ENCODE measurements around the gene RALB. TPM values are rescaled to one million over a fixed set of nuclear protein-coding genes. Genes with fewer than 3 reads are reported as not detected.

The RALB gene
- total RNA-seq, result 41.0 TPM

GRCh38 chr2:120252225-120253020 lies at the start of gene RALB:
Gene RALB, plus strand, starts transcription at chr2:120252852. Its CDS starts 25,813 bp downstream, at chr2:120278665.

DNA sequence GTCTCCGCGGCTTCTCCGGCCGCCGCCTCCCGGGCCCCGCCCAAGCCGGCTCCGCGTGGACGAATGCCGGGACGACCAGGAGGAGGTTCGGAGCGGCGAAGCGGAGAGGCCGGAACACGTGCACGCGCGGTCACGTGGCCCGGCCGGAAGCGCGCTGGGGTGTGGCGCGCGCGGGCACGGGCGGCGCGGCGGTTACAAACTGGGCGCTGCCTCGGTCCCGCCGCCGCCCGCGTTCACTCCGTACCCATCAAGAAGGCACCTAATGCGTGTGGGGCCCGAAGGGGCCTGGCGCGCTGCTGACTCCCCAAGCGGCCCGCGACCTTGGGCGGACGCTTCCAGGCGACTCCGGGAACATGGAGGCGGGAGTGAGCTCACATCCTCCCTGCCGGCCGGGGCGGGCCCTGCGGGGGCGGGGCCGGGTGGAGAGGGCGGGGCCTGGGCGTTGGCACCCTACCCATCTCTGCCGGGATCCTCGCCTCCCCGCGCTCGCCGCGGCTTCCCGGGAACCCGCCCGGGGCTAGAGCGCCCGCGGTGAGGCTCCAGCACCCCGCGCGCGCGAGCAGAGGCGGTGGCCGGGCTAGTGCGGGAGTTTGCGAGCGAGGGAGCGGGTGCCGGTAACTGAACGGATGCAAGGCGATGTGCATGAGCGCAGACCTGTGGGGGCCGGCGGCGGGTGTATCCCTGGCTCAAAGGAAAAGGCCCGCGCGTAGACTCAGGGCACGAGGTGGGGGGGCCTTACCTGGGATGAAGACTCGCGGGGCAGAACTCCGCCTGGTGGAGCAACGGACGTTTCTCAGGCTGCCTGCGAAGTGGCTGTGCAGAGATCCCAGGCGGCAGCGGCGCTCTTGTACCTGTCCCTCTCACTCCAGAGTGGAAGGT lies 29.4 kb upstream of the RALB start, which contains the start of gene TMEM185B:
Gene TMEM185B (minus strand): TSS at position 367 of the 879 bp plus-strand sequence. CDS start 424 bp downstream, outside the sequence.

Small RNA genes within 50 kb of the gene (small RNA-seq; reads per million reads assigned to genes)
- not detected for gene MTND4LP14 (ENCODE audit: low replicate concordance)

Other genes with a start within 250 kb of the RALB start
- gene EPB41L5, start 239.8 kb upstream of the RALB start, total RNA-seq, result 84.8 TPM
- 34.2 TPM for gene TMEM185B, start 29.5 kb upstream of the RALB start, total RNA-seq
- 0.82 TPM for gene INHBB, start 93.3 kb downstream of the RALB start, total RNA-seq

All from metanephros (tissue), 2 donors.